GM21619 (cell line): ENCODE data around the gene ZNF276.
"Not testable (repeated sequence)": the region's sequence is repeated elsewhere in the genome, so short reads cannot be mapped to it uniquely, and the experiment has no call there.

ENCODE experiments used
- ATAC-seq: cut with Tn5 transposase; IDR thresholded peaks from one replicate; pipeline ENCODE4 v1.9.1; 2021; ENCODE audit not compliant: unreplicated experiment

ZNF276 gene

GRCh38 chr16:89720813-89721545, at the start of gene ZNF276, which contains the start of gene VPS9D1:
TSS of gene ZNF276 (plus strand) at chr16:89721537. CDS start at chr16:89721641, 104 bp downstream.
TSS of gene VPS9D1 (minus strand) at chr16:89720898. CDS start at chr16:89720861, 37 bp downstream.
- peak; percentile 47 for ATAC-seq

DNA sequence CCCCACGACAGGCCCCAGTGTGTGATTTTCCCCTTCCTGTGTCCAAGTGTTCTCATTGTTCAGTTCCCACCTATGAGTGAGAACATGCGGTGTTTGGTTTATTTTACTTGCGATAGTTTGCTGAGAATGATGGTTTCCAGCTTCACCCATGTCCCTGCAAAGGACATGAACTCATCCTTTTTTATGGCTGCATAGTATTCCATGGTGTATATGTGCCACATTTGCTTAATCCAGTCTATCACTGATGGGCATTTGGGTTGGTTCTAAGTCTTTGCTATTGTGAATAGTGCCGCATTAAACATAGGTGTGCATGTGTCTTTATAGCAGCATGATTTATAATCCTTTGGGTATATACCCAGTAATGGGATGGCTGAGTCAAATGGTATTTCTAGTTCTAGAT, 49.8 kb upstream of the ZNF276 start:
- not testable (repeated sequence) for ATAC-seq

DNA sequence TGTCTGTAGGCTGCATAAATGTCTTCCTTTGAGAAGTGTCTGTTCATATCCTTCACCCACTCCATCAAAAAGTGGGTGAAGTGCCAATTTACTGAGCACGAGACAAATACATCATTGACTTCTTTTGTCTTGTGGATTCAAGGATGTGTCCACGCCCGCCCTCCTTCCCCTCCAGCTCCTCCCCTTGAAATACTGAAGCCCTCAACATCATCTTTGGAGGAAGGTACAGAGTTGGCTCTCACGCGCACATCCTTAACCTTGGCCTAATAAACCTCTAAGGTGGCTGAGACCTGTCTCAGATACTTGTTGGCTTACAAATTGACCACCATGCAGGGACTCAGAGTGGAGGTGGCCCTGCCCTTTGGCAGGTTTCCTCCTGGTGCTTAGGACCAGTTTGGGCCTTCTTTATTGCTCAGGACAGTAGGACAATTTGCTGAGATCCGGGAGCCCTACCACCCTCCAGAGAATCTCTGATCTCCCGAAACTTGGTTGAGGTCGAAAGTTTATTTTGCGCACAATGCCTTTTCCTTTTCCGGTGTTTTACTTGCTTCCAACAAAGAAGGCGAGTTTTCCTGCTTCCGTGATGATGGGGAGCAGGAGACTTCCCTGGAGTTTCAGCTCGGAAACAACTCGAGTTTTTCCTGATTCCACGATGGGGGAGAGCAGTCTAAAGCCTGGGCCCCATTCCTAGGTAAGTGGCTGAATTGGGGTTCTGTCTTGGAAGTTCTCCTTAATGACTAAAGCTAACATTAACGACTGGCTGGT, 49.0 kb upstream of the ZNF276 start:
- ATAC-seq = no peak

- ATAC-seq = no peak
Observed at GRCh38 chr16:89678258-89678657, 43.1 kb upstream of the ZNF276 start.

DNA sequence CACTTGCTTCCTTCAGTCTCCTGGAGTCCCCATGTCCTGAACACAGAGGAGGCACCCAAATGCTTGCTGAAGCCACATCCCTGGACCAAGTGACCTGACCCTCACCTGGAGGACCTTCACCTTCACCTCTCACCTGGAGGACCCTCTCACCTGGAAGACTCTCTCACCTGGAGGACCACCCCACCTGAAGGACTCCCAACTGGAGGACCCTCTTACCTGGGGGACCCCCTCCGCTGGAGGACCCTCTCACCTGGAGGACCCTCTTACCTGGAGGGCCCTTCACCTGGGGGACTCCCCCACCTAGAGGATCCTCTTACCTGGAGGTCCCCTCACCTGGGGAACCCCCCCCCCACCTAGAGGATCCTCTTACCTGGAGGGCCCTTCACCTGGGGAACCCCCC, 35.4 kb upstream of the ZNF276 start:
- no peak for ATAC-seq

GRCh38 chr16:89686520-89687091, 34.7 kb upstream of the ZNF276 start, which contains the start of gene CDK10:
TSS of gene CDK10 (plus strand) at chr16:89686689. CDS start at chr16:89686711, 22 bp downstream.
- ATAC-seq = peak; percentile 72

- peak; percentile 53 for ATAC-seq
Observed at GRCh38 chr16:89687092-89687940, 34.0 kb upstream of the ZNF276 start.

DNA sequence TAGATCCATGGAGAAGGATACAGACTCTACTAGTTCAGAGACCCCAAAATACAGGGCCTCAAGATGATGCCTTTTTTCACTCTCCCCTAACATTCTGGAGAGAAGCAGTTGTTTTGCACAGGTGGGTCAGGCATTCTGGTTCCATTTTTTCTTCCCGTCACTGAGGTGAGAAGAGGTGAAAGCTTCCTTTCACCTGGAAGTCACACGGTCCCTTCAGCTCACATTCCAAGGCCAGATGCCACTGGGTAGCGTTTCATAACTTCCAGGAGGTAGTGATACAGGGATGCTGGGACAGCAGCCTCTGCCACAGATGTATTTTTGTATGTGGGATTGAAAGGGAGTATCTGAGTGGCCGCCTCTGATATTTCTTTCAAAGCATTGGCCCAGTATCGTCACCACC, 32.9 kb upstream of the ZNF276 start:
- ATAC-seq = no peak

DNA sequence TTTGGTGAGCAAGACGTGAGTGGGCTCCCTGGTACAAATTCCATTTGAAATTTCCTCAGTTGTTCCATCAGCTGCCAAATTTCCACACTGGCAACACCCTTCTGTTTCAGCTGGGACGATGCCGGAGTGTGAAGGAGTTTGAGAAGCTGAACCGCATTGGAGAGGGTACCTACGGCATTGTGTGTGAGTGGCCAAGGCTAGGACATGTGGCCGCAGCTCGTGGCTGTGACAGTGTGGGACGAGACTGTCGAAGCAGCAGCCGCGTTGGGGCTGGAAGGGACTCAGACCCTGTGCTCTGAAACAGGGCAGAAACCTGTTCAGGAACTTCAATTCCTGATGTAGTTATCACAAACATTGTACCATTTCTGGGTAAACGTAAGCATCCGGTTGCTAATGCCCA, 32.2 kb upstream of the ZNF276 start:
- ATAC-seq = no peak

DNA sequence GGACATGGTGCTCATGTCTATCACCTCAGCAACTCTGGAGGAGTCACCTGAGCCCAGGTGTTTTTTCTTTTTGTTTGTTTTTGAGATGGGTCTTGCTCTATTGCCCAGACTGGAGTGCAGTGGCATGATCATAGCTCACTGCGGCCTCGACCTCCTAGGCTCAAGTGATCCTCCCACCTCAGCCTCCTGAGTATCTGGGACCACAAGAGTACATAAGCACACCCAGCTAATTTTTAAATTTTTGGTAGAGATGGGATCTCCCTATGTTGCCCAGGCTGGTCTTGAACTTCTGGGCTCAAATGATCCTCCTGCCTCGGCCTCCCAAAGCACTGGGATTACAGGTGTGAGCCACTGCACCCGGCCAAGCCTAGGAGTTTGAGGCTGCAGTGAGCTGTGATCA, 31.7 kb upstream of the ZNF276 start:
- ATAC-seq = not testable (repeated sequence)

DNA sequence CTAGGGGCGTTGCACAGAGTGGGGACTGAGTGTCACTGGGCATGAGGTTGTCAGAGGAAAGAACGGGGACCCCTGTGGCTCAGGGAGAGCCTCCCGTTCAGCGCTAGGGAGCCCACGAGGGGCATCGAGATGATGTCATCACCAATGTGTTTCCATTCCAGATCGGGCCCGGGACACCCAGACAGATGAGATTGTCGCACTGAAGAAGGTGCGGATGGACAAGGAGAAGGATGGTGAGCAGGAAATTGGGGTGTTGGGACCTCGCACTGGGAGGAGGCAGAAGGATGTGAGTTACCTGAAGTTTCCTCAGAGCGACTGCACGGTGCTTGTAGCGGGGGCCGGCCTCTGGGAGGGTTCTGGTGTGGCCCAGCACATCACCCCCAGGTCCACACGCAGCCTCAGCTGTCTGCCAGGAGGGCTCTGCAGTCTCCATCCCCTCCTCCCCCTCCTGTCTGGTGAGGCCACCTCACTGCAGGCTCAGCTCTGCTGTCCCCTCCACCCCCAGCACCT, 30.9 kb upstream of the ZNF276 start:
- ATAC-seq = no peak

DNA sequence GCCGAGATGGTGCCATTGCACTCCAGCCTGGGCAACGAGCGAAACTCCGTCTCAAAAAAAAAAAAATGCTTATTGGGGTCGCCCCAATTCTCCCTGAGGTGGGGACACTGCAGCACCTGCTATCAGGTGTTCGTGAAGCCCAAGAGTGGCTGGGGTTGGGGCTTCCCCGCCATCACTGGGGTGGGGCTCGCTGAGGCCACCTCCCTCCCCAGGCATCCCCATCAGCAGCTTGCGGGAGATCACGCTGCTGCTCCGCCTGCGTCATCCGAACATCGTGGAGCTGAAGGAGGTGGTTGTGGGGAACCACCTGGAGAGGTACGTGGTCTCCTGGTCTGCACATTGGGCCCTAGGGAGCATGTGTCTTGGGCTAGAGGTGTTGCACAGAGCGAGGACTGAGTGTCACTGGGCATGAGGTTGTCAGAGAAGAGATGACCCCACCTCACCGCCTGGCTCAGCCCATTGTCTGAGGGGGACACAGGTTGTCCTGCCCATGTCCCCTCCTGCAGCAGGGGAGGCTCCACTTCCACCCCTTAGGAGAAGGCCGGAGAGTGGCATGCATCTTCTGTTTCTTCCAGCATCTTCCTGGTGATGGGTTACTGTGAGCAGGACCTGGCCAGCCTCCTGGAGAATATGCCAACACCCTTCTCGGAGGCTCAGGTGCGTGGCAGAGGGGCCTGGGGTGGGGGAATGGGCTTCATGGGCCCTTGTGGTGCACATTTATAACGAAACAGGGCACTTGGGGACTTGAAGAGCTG, 29.9 kb upstream of the ZNF276 start:
- no peak for ATAC-seq

DNA sequence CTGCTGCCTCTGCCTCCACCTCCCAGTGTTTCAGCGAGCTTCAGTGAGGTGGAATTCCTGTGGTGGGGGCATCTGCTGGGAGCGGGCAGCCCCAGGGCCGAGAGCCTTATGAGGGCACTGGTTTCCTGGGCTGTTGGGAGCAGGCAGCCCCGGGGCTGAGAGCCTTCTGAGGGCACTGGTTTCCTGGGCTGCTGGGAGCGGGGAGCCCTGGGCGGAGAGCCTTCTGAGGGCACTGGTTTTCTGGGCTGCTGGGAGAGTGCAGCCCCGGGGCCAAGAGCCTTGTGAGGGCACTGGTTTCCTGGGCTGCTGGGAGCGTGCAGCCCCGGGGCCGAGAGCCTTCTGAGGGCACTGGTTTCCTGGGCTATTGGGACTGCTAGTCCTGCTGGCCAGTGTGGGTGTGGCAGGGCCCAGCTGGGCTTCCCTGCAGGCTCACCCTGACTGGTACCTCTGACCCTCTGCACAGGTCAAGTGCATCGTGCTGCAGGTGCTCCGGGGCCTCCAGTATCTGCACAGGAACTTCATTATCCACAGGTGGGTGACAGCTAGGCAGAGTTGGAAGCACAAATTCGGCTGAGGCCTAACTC, 29.3 kb upstream of the ZNF276 start:
- ATAC-seq = no peak

- no peak for ATAC-seq
Observed at GRCh38 chr16:89693289-89693731, 28.0 kb upstream of the ZNF276 start.

DNA sequence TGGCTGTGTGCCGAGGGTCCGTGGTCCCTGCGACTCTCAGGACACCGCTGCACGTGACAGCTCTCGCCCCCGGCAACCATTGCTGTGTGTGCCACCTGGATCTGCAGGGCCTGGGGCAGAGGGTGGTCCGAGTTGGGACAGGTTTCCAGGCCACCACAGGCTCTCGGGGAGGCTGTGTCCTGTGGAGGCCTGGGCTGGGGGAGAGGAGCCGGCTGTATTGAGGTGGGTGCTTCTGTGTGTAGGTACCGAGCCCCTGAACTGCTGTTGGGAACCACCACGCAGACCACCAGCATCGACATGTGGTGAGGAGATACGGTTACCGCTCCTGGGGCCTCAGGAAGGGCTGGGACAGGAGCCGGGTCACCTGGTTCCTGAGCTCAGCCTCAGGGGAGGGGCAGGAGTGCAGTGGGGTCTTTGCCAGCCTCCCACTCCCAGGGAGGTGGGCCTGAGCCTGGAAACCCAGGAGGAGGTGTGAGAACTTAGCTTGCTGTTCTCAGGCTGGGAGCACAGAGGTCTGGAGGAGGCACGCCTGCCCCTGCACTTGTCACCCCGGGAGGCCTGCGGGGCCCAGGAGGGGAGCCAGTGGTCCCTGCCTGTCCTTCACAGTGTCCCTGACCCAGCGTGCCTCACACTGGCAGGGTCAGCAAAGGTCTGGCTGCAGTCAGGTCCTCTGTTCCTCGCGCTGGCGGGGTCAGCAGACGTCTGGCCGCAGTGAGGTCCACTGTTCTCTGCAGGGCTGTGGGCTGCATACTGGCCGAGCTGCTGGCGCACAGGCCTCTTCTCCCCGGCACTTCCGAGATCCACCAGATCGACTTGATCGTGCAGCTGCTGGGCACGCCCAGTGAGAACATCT, 27.2 kb upstream of the ZNF276 start:
- ATAC-seq = no peak

- not testable (repeated sequence) for ATAC-seq
Observed at GRCh38 chr16:89694784-89695085, 26.6 kb upstream of the ZNF276 start.

- no peak for ATAC-seq
Observed at GRCh38 chr16:89695086-89695874, 26.1 kb upstream of the ZNF276 start.
